Neural cell (in vitro differentiated cells): ENCODE results near the gene SLX4IP. TPM values are rescaled to one million over a fixed set of nuclear protein-coding genes. Genes with fewer than 3 reads are reported as not detected.
A peak's percentile ranks its signal among the peaks of the same experiment; 100 is the strongest.

Experiments used
- H2AFZ ChIP-seq: fragments of 200-600, 300-800 bp; sonication (generic), shearing (Covaris generic); 2 replicates; pipeline ENCODE4 v1.6.0; 2014; ENCODE audit warnings: low read depth, mild to moderate bottlenecking, antibody characterized with exemption, low read length, moderate library complexity
- H3F3A ChIP-seq: fragments of 200-600 bp; shearing (Covaris generic); 2 replicates; pipeline ENCODE4 v1.6.1; 2016; ENCODE audit warnings: mild to moderate bottlenecking, moderate library complexity, mixed read lengths, antibody characterized with exemption, low read length; ENCODE audit not compliant: insufficient read depth, poor library complexity, severe bottlenecking
- H3K27ac ChIP-seq: fragments of 200-600, 300-800 bp; sonication (generic), shearing (Covaris generic); 2 replicates; pipeline ENCODE4 v1.5.1; 2014; ENCODE audit warnings: mild to moderate bottlenecking, low read length, moderate library complexity
- H3K27me3 ChIP-seq: fragments of 300-800, 200-600 bp; sonication (generic), shearing (Covaris generic); 2 replicates; pipeline ENCODE4 v1.6.0; 2014; ENCODE audit warnings: mild to moderate bottlenecking, low read depth, low read length, moderate library complexity; ENCODE audit not compliant: insufficient read depth
- H3K36me3 ChIP-seq: fragments of 300-800, 200-600 bp; sonication (generic), shearing (Covaris generic); 2 replicates; pipeline ENCODE4 v1.5.1; 2014; ENCODE audit warnings: mild to moderate bottlenecking, antibody characterized with exemption, low read length, moderate library complexity; ENCODE audit not compliant: insufficient read depth
- H3K4me2 ChIP-seq: fragments of 300-800, 200-600 bp; sonication (generic), shearing (Covaris generic); 2 replicates; pipeline ENCODE4 v1.6.0; 2014; ENCODE audit warnings: mild to moderate bottlenecking, low read length
- H3K4me3 ChIP-seq: fragments of 300-800, 200-600 bp; sonication (generic), shearing (Covaris generic); 2 replicates; pipeline ENCODE4 v1.5.1; 2014; ENCODE audit warnings: mild to moderate bottlenecking, low read length, moderate library complexity
- H3K79me2 ChIP-seq: fragments of 200-600 bp; shearing (Covaris generic); replicated peaks from 2 replicates; pipeline ENCODE4 v1.6.0; 2014; ENCODE audit warnings: mild to moderate bottlenecking, low read length, moderate library complexity; ENCODE audit not compliant: insufficient read depth
- H3K9ac ChIP-seq: fragments of 300-800, 200-600 bp; sonication (generic), shearing (Covaris generic); 2 replicates; pipeline ENCODE4 v1.6.1; 2016; ENCODE audit warnings: mild to moderate bottlenecking, low read length, mixed read lengths
- H3K9me2 ChIP-seq: fragments of 200-600 bp; shearing (Covaris generic); 2 replicates; pipeline ENCODE4 v1.6.1; 2016; ENCODE audit warnings: mild to moderate bottlenecking, low read length, mixed read lengths; ENCODE audit not compliant: insufficient read depth
- H3K9me3 ChIP-seq: fragments of 200-600, 300-800 bp; sonication (generic), shearing (Covaris generic); 2 replicates; pipeline ENCODE4 v1.6.1; 2016; ENCODE audit warnings: mild to moderate bottlenecking, mixed run types, low read length, moderate library complexity, mixed read lengths
- H4K20me1 ChIP-seq: fragments of 200-600 bp; shearing (Covaris generic); 2 replicates; pipeline ENCODE4 v1.6.1; 2016; ENCODE audit warnings: mild to moderate bottlenecking, mixed run types; ENCODE audit not compliant: insufficient read depth
- CTCF ChIP-seq: fragments of 450-650 bp; IDR thresholded peaks from 2 replicates; pipeline ENCODE4 v1.5.1; 2014; ENCODE audit warnings: antibody characterized with exemption, mild to moderate bottlenecking, moderate library complexity; ENCODE audit not compliant: poor library complexity, severe bottlenecking
- EP300 ChIP-seq: fragments of 450-650 bp; conservative IDR thresholded peaks from 2 replicates; pipeline ENCODE4 v1.6.1; 2014; ENCODE audit warnings: antibody characterized with exemption, mild to moderate bottlenecking, moderate library complexity; ENCODE audit not compliant: poor library complexity, severe bottlenecking
- EZH2 ChIP-seq: fragments of 200-600, 300-800 bp; shearing (Covaris generic), sonication (generic); IDR thresholded peaks from 2 replicates; pipeline ENCODE4 v1.6.1; 2014; ENCODE audit warnings: antibody characterized with exemption, low read length, borderline replicate concordance, mild to moderate bottlenecking; ENCODE audit not compliant: insufficient read depth, poor library complexity, severe bottlenecking
- MXI1 ChIP-seq: fragments of 450-650 bp; conservative IDR thresholded peaks from 2 replicates; pipeline ENCODE4 v1.6.1; 2014; ENCODE audit warnings: antibody characterized with exemption, mild to moderate bottlenecking; ENCODE audit not compliant: poor library complexity, severe bottlenecking
- SMC3 ChIP-seq: fragments of 450-650 bp; conservative IDR thresholded peaks from 2 replicates; pipeline ENCODE4 v1.6.1; 2014; ENCODE audit warnings: antibody characterized with exemption, mild to moderate bottlenecking, moderate library complexity; ENCODE audit not compliant: poor library complexity
- TAF1 ChIP-seq: IDR thresholded peaks from 2 replicates; pipeline ENCODE4 v1.6.1; 2012; ENCODE audit warnings: low read depth
- polyA plus RNA-seq: library from polyadenylated mRNA; depleted of rRNA; stranded (reverse); fragments of >200 nt; gene quantifications from 2 replicates; pipeline ENCODE4 v1.2.3, GENCODE V29; 2014

Gene SLX4IP
- polyA plus RNA-seq, 1 donor from 2014 or later, result 6.4 TPM

- Histone ChIP-seq H3K27me3 (no peaks in the 10 kb centered on the region), H4K20me1 (no peaks in the 10 kb centered on the region), H3K9me3 (no peaks in the 10 kb centered on the region), H3K9me2 (no peaks in the 10 kb centered on the region), H3F3A (no peaks in the 10 kb centered on the region), H3K9ac (no peak overlapping the region), H3K4me2 (no peak overlapping the region), H3K36me3 (no peaks in the 10 kb centered on the region), H3K27ac (no peak overlapping the region), H3K4me3 (no peak overlapping the region), H2AFZ (no peak overlapping the region), H3K79me2 (no peaks in the 10 kb centered on the region)
- TF ChIP-seq CTCF, result peak; percentile 23
- no peak for TF ChIP-seq MXI1
These were observed 101.4 kb downstream of the SLX4IP start for GRCh38 chr20:10536531-10536930.

- Histone ChIP-seq H3K9ac (no peak overlapping the region), H4K20me1 (no peaks in the 10 kb centered on the region), H3K4me3 (no peak overlapping the region), H3K9me3 (no peaks in the 10 kb centered on the region), H3K9me2 (no peaks in the 10 kb centered on the region), H3K79me2 (no peaks in the 10 kb centered on the region), H3K27ac (no peak overlapping the region), H3K27me3 (no peaks in the 10 kb centered on the region), H3K4me2 (no peak overlapping the region), H2AFZ (no peak overlapping the region), H3K36me3 (no peaks in the 10 kb centered on the region), H3F3A (no peaks in the 10 kb centered on the region)
- TF ChIP-seq TAF1 (no peak), EP300 (no peak), EZH2 (no peak)
These were observed 102.9 kb downstream of the SLX4IP start for GRCh38 chr20:10537850-10538480.

- H4K20me1 ChIP-seq, result no peaks in the 10 kb centered on the region
- no peaks in the 10 kb centered on the region for H3F3A ChIP-seq
- H2AFZ ChIP-seq, result no peak overlapping the region
- H3K36me3 ChIP-seq, result no peaks in the 10 kb centered on the region
- TF ChIP-seq TAF1, result no peak
- TF ChIP-seq EZH2, result no peak
- TF ChIP-seq SMC3, result no peak
- no peak for TF ChIP-seq EP300
- no peak for TF ChIP-seq MXI1
- H3K4me2 ChIP-seq, result no peak overlapping the region
- no peak overlapping the region for H3K27ac ChIP-seq
- no peak overlapping the region for H3K4me3 ChIP-seq
- no peaks in the 10 kb centered on the region for H3K9me2 ChIP-seq
- no peaks in the 10 kb centered on the region for H3K27me3 ChIP-seq
- H3K79me2 ChIP-seq, result no peaks in the 10 kb centered on the region
- no peak overlapping the region for H3K9ac ChIP-seq
- H3K9me3 ChIP-seq, result no peaks in the 10 kb centered on the region
These were observed 103.7 kb downstream of the SLX4IP start for GRCh38 chr20:10538768-10539167.
